Breast epithelium (tissue), 4 donors: ENCODE results near the gene AEBP1. TPM values are rescaled to one million over a fixed set of nuclear protein-coding genes. Genes with fewer than 3 reads are reported as not detected.

Experiments used
- DNase-seq, 2 donors: peaks; one replicate each; pipeline ENCODE4 v3.0.0-alpha.2; 2019; ENCODE audit warnings: low spot score in 2 of 2
- H3K27ac ChIP-seq, 2 donors: fragments of 200-600 bp; sonication (generic) in 1 of 2; one replicate each; pipeline ENCODE4 v1.5.1; 2016 to 2019; ENCODE audit warnings: mild to moderate bottlenecking in 1 of 2
- H3K27me3 ChIP-seq, 2 donors: fragments of 200-600 bp; sonication (generic) in 1 of 2; one replicate each; pipeline versions ENCODE4 v1.5.1 to v1.6.0; 2017 to 2019; ENCODE audit warnings: control low read depth in 1 of 2, mild to moderate bottlenecking in 1 of 2
- H3K36me3 ChIP-seq: fragments of 200-600 bp; one replicate; pipeline ENCODE4 v1.5.1; 2019
- H3K4me1 ChIP-seq, 2 donors: fragments of 200-600 bp; sonication (generic); one replicate each; pipeline ENCODE4 v1.5.1; 2016 to 2019; ENCODE audit warnings: control low read depth in 1 of 2
- H3K4me3 ChIP-seq, 3 donors: fragments of 200-600 bp; sonication (generic); 1 replicate in 2 of 3; 2 replicates in 1 of 3; pipeline ENCODE4 v1.5.1; 2016 to 2019; ENCODE audit warnings: mild to moderate bottlenecking in 3 of 3, moderate library complexity in 2 of 3
- H3K9me3 ChIP-seq, 2 donors: fragments of 200-600 bp; sonication (generic) in 1 of 2; one replicate each; pipeline ENCODE4 v1.5.1; 2016 to 2019; ENCODE audit warnings: control low read depth in 1 of 2
- POLR2A ChIP-seq: fragments of 450-650 bp; IDR thresholded peaks from one replicate; pipeline ENCODE4 v1.6.1; 2016; ENCODE audit warnings: antibody characterized with exemption, mild to moderate bottlenecking, moderate library complexity
- POLR2AphosphoS5 ChIP-seq, 3 donors: sonication (generic); formaldehyde crosslinking; IDR thresholded peaks; one replicate each; pipeline ENCODE4 v1.6.1; 2017; ENCODE audit warnings: antibody characterized with exemption in 3 of 3
- intact Hi-C: fragments of 100-400 bp; cut with DNase I; formaldehyde crosslinking; loops from one replicate; pipeline ENCODE4 v1.15.1; 2023; ENCODE audit warnings: low total_unique reads
- total RNA-seq, 3 donors: library from RNA; depleted of rRNA; stranded (reverse); fragments of >200 nt; gene quantifications; one replicate each; pipeline ENCODE4 v1.1.0, GENCODE V29; 2016
- TF ChIP-seq, protein P1 (sequence below), 3 donors: fragments of 450-650 bp; IDR thresholded peaks; one replicate each; pipeline ENCODE4 v1.5.1; 2016 to 2017; ENCODE audit warnings: antibody characterized with exemption in 3 of 3, mild to moderate bottlenecking in 3 of 3, moderate library complexity in 3 of 3

Gene AEBP1
- total RNA-seq, 3 donors from 2014 or later: 85.6 to 300 (median 145) TPM

DNA sequence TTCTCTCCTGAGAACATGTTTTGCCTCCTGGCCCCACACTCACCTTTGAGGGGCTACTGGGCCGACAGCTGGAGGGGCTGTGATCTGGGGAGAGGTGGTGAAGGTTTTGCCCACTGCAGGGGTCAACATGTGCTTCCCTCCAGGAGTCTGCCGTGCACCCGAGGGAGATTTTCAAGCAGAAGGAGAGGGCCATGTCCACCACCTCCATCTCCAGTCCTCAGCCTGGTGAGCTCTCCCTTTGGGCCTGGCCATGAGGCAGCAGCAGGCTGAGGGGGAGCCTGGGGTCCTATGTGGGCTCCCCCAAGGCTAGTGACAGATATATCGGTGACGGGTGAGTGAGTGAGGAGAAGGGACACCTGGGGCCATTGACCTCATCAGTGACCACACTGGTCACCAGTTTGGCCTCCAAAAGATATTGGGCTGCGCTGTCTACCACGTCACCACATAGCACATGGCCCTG is 45.4 kb upstream of the AEBP1 start:
- peaks cover 10% of the 10 kb centered on the region for H3K36me3 ChIP-seq
- peak in 1 of 2 donors; percentile 25 for DNase-seq
- H3K9me3 ChIP-seq: no peaks in the 10 kb centered on the region
- no peak for TF ChIP-seq POLR2A
- no peak for TF ChIP-seq POLR2AphosphoS5 (IDR thresholded peaks at IDR 0.05)
- TF ChIP-seq, protein P1, sequence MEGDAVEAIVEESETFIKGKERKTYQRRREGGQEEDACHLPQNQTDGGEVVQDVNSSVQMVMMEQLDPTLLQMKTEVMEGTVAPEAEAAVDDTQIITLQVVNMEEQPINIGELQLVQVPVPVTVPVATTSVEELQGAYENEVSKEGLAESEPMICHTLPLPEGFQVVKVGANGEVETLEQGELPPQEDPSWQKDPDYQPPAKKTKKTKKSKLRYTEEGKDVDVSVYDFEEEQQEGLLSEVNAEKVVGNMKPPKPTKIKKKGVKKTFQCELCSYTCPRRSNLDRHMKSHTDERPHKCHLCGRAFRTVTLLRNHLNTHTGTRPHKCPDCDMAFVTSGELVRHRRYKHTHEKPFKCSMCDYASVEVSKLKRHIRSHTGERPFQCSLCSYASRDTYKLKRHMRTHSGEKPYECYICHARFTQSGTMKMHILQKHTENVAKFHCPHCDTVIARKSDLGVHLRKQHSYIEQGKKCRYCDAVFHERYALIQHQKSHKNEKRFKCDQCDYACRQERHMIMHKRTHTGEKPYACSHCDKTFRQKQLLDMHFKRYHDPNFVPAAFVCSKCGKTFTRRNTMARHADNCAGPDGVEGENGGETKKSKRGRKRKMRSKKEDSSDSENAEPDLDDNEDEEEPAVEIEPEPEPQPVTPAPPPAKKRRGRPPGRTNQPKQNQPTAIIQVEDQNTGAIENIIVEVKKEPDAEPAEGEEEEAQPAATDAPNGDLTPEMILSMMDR (IDR thresholded peaks at IDR 0.05): no peak
- H3K4me1 ChIP-seq: no peaks in the 10 kb centered on the region
- no peaks in the 10 kb centered on the region for H3K27me3 ChIP-seq
- H3K4me3 ChIP-seq: no peak overlapping the region
- H3K27ac ChIP-seq: no peak overlapping the region
- intact Hi-C loops: no loop called here

- DNase-seq: peak in 1 of 2 donors; percentile 25
Measured at GRCh38 chr7:44059219-44060090, 44.7 kb upstream of the AEBP1 start.

GRCh38 chr7:44060091-44060947 is 43.8 kb upstream of the AEBP1 start:
- H3K4me1 ChIP-seq: peaks cover 0 to 5% of the 10 kb centered on the region in 2 donors
- no peaks in the 10 kb centered on the region for H3K9me3 ChIP-seq
- no peaks in the 10 kb centered on the region for H3K27me3 ChIP-seq
- no peak overlapping the region for H3K27ac ChIP-seq
- DNase-seq: peak in 1 of 2 donors; percentile 39
- TF ChIP-seq, protein P1 (IDR thresholded peaks at IDR 0.05): no peak
- TF ChIP-seq POLR2A: no peak
- no peak for TF ChIP-seq POLR2AphosphoS5 (IDR thresholded peaks at IDR 0.05)
- no peak overlapping the region for H3K4me3 ChIP-seq
- peaks cover 10% of the 10 kb centered on the region for H3K36me3 ChIP-seq
- intact Hi-C loops: no loop called here

More at GRCh38 chr7:44059219-44060090, 44.7 kb upstream of the AEBP1 start:
- no peak overlapping the region for H3K4me3 ChIP-seq
- intact Hi-C loops: no loop called here
- TF ChIP-seq POLR2A: no peak
- no peak for TF ChIP-seq POLR2AphosphoS5 (IDR thresholded peaks at IDR 0.05)
- TF ChIP-seq, protein P1 (IDR thresholded peaks at IDR 0.05): no peak
- no peaks in the 10 kb centered on the region for H3K9me3 ChIP-seq
- H3K4me1 ChIP-seq: no peaks in the 10 kb centered on the region
- H3K27ac ChIP-seq: no peak overlapping the region
- peaks cover 10% of the 10 kb centered on the region for H3K36me3 ChIP-seq
- no peaks in the 10 kb centered on the region for H3K27me3 ChIP-seq

DNA sequence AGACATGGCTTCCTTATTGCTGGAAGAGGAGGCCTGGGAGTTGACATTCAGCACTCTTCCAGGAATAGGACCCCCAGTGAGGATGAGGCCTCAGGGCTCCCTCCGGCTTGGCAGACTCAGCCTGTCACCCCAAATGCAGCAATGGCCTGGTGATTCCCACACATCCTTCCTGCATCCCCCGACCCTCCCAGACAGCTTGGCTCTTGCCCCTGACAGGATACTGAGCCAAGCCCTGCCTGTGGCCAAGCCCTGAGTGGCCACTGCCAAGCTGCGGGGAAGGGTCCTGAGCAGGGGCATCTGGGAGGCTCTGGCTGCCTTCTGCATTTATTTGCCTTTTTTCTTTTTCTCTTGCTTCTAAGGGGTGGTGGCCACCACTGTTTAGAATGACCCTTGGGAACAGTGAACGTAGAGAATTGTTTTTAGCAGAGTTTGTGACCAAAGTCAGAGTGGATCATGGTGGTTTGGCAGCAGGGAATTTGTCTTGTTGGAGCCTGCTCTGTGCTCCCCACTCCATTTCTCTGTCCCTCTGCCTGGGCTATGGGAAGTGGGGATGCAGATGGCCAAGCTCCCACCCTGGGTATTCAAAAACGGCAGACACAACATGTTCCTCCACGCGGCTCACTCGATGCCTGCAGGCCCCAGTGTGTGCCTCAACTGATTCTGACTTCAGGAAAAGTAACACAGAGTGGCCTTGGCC is 43.0 kb upstream of the AEBP1 start:
- intact Hi-C loops: no loop called here
- peak in 1 of 2 donors; percentile 31 for DNase-seq
- Histone ChIP-seq H3K27me3 (no peaks in the 10 kb centered on the region), H3K4me3 (no peak overlapping the region), H3K36me3 (peaks cover 10% of the 10 kb centered on the region), H3K4me1 (peaks cover 0 to 11% of the 10 kb centered on the region in 2 donors), H3K9me3 (no peaks in the 10 kb centered on the region), H3K27ac (no peak overlapping the region)
- TF ChIP-seq, protein P1 (IDR thresholded peaks at IDR 0.05): no peak
- TF ChIP-seq POLR2AphosphoS5 (IDR thresholded peaks at IDR 0.05): no peak
- TF ChIP-seq POLR2A: no peak
